AG04449 (cell line): ENCODE data around the gene COX6B1.

Experiments used
- CTCF ChIA-PET: fragments of 350-600 bp; formaldehyde crosslinking; extraction: SDS; loops from one replicate; lab custom pipeline; 2021; ENCODE audit warnings: antibody characterized with exemption; lab: Yijun Ruan, JAX
- POLR2A ChIA-PET: fragments of 400-600, 350-600 bp; formaldehyde crosslinking; extraction: SDS; loops from one replicate; lab custom pipeline; 2020; ENCODE audit warnings: antibody characterized with exemption, inconsistent platforms; lab: Yijun Ruan, JAX
- DNase-seq: peaks from one replicate; pipeline ENCODE4 v3.0.0-alpha.2; 2010; ENCODE audit warnings: low read depth, low spot score
- H3K4me3 ChIP-seq: 2 replicates; pipeline ENCODE4 v1.5.1; 2011; ENCODE audit warnings: low read depth, mild to moderate bottlenecking, control low read depth, low read length
- CTCF ChIP-seq: IDR thresholded peaks from one replicate; pipeline ENCODE4 v1.5.1; 2011; ENCODE audit warnings: mild to moderate bottlenecking, moderate library complexity, low read length, control low read depth, inconsistent platforms; ENCODE audit not compliant: insufficient read depth; ENCODE audit errors: missing control alignments

COX6B1 gene

GRCh38 chr19:35612224-35612558, 35.9 kb upstream of the COX6B1 start:
- ChIA-PET CTCF (interaction anchor here (2.2 kb wide), 1 partner anchor 64 kb away, joined by 8 read pairs; no protein-coding TSS in a partner anchor), POLR2A (interaction anchor here (0.8 to 1.2 kb wide), 2 partner anchors 13 to 32 kb away, joined by 3 to 5 read pairs; no protein-coding TSS in a partner anchor)
- no peak for TF ChIP-seq CTCF

GRCh38 chr19:35612559-35613321, 35.4 kb upstream of the COX6B1 start, which contains the start of gene HAUS5:
HAUS5 (plus strand) TSS chr19:35612735; CDS start chr19:35612795, 60 bp downstream.
- POLR2A ChIA-PET: interaction anchor here (0.8 to 1.2 kb wide), 2 partner anchors 14 to 31 kb away, joined by 3 to 5 read pairs; no protein-coding TSS in a partner anchor
- CTCF ChIA-PET: interaction anchor here (1.1 to 2.2 kb wide), 2 partner anchors 64 to 103 kb away, joined by 3 to 8 read pairs; no protein-coding TSS in a partner anchor
- peak; percentile 31 for DNase-seq
- H3K4me3 ChIP-seq: peak within 1 kb of the TSS; percentile 84
- TF ChIP-seq CTCF: peak; percentile 3

More at GRCh38 chr19:35612224-35612558, 35.9 kb upstream of the COX6B1 start:
- peak overlapping the region; percentile 84 for H3K4me3 ChIP-seq
- DNase-seq: no peak

GRCh38 chr19:35613574-35613973, 34.5 kb upstream of the COX6B1 start:
- DNase-seq: no peak
- ChIA-PET CTCF (interaction anchor here (1.1 to 2.2 kb wide), 3 partner anchors 65 to 103 kb away, joined by 3 to 8 read pairs (median 3); no protein-coding TSS in a partner anchor), POLR2A (no interaction called here)
- no peak overlapping the region for H3K4me3 ChIP-seq
- no peak for TF ChIP-seq CTCF

GRCh38 chr19:35615036-35615435, 33.1 kb upstream of the COX6B1 start:
- no peak for TF ChIP-seq CTCF
- POLR2A ChIA-PET: interaction anchor here (0.6 kb wide), 1 partner anchor 267 kb away, joined by 3 read pairs; no protein-coding TSS in a partner anchor
- no peak overlapping the region for H3K4me3 ChIP-seq
- CTCF ChIA-PET: interaction anchor here (1.2 to 1.5 kb wide), 2 partner anchors 66 kb away, joined by 3 to 4 read pairs; no protein-coding TSS in a partner anchor
- no peak for DNase-seq

- CTCF ChIA-PET: no interaction called here
- POLR2A ChIA-PET: interaction anchor here (0.7 kb wide), 1 partner anchor 97 kb away, joined by 3 read pairs; no protein-coding TSS in a partner anchor
- no peak for TF ChIP-seq CTCF
Measured at GRCh38 chr19:35618857-35619256, 29.3 kb upstream of the COX6B1 start.

More at GRCh38 chr19:35618857-35619256, 29.3 kb upstream of the COX6B1 start:
- no peak for DNase-seq
- H3K4me3 ChIP-seq: no peak overlapping the region
